HG03139 (cell line): ENCODE data around the gene DNAH8.
A peak's percentile ranks its signal among the peaks of the same experiment; 100 is the strongest.

ENCODE experiments used
- ATAC-seq: cut with Tn5 transposase; IDR thresholded peaks from one replicate; pipeline ENCODE4 v1.9.1; 2021; ENCODE audit not compliant: unreplicated experiment

The DNAH8 gene

GRCh38 chr6:38701551-38701950 lies 13.6 kb upstream of the DNAH8 start:
- ATAC-seq: no peak

GRCh38 chr6:38702558-38703397 lies 12.3 kb upstream of the DNAH8 start, which contains the start of gene GLO1:
Gene GLO1 (minus strand): TSS chr6:38703145. CDS start chr6:38703054, 91 bp downstream.
- peak; percentile 99 for ATAC-seq

GRCh38 chr6:38703949-38704590 lies 11.0 kb upstream of the DNAH8 start:
- ATAC-seq: no peak

- no peak for ATAC-seq
Observed at GRCh38 chr6:38705924-38706323, 9.2 kb upstream of the DNAH8 start.

- ATAC-seq: no peak
Observed at GRCh38 chr6:38708496-38708895, 6.6 kb upstream of the DNAH8 start.

GRCh38 chr6:38713812-38714211 lies 1.3 kb upstream of the DNAH8 start:
- no peak for ATAC-seq

- no peak for ATAC-seq
Observed at GRCh38 chr6:38714239-38715015, 684 bp upstream of the DNAH8 start.

GRCh38 chr6:38716825-38717224 lies 1.7 kb downstream of the DNAH8 start:
- ATAC-seq: no peak

GRCh38 chr6:38719358-38719757 lies 4.2 kb downstream of the DNAH8 start:
- no peak for ATAC-seq

GRCh38 chr6:38720295-38720694 lies 5.2 kb downstream of the DNAH8 start:
- no peak for ATAC-seq

- no peak for ATAC-seq
Observed at GRCh38 chr6:38722038-38722437, 6.9 kb downstream of the DNAH8 start.

- no peak for ATAC-seq
Observed at GRCh38 chr6:38722727-38723334, 7.7 kb downstream of the DNAH8 start.

GRCh38 chr6:38723783-38724182 lies 8.7 kb downstream of the DNAH8 start:
- no peak for ATAC-seq

- no peak for ATAC-seq
Observed at GRCh38 chr6:38724343-38724742, 9.2 kb downstream of the DNAH8 start.

GRCh38 chr6:38725414-38726183 lies 10.5 kb downstream of the DNAH8 start:
- no peak for ATAC-seq

GRCh38 chr6:38728203-38728602 lies 13.1 kb downstream of the DNAH8 start:
- no peak for ATAC-seq

GRCh38 chr6:38730140-38730862 lies 15.2 kb downstream of the DNAH8 start:
- ATAC-seq: no peak

GRCh38 chr6:38736951-38737350 lies 21.8 kb downstream of the DNAH8 start:
- no peak for ATAC-seq

- no peak for ATAC-seq
Observed at GRCh38 chr6:38738261-38738660, 23.1 kb downstream of the DNAH8 start.

- no peak for ATAC-seq
Observed at GRCh38 chr6:38739532-38739931, 24.4 kb downstream of the DNAH8 start.
